ENCODE measurements around the gene KATNAL1. TPM values are rescaled to one million over a fixed set of nuclear protein-coding genes. Genes with fewer than 3 reads are reported as not detected.

KATNAL1 gene
- total RNA-seq, 1 donor, result 15.9 TPM

DNA sequence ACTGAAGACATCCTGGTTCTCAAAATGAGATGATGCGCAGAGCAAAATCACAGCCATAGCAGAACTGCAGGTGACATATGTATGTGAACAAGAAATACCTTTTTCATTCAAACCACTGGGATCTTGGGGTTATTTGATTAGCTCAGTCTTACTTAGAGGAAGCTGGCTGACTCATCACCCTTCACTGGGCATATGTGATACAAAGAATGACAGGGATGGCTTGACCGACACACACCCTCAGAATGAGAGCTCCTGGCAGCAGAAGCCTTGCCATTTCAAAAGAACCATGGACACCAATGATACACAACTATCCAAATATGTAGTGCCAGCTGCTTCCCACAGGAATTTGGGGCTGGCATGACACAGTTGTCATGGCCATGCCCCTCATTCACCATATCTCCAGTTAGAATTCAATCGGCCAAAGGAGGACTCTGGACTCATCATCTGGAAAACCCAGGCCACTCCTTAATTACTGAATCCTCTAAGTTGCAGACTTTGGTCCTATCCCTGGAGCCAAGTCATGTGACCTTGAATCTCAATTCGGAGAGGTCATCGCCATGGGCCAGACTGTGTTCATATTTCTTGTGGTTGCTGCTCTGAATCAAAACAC, 115.8 kb downstream of the KATNAL1 start:
- Histone ChIP-seq H3K9me3 (ENCODE audit: low read depth, low read length) (no peaks in the 10 kb centered on the region), H3K79me2 (ENCODE audit: insufficient read depth, low read length) (no peaks in the 10 kb centered on the region), H2AFZ (ENCODE audit: low read length) (no peak overlapping the region), H3K4me3 (ENCODE audit: insufficient read depth, low read length) (no peak overlapping the region), H3K27ac (ENCODE audit: low read depth, low read length) (no peak overlapping the region), H3K36me3 (ENCODE audit: insufficient read depth, low read length) (no peaks in the 10 kb centered on the region), H3K4me1 (ENCODE audit: insufficient read depth, low read length) (peaks cover 4% of the 10 kb centered on the region), H3K4me2 (ENCODE audit: insufficient read depth, low read length) (no peak overlapping the region), H4K20me1 (ENCODE audit: insufficient read depth, low read length) (no peaks in the 10 kb centered on the region), H3K27me3 (ENCODE audit: insufficient read depth, low read length) (no peaks in the 10 kb centered on the region)
- no peak for DNase-seq (ENCODE audit: insufficient read length, low spot score, missing footprints)
- TF ChIP-seq, protein P1, sequence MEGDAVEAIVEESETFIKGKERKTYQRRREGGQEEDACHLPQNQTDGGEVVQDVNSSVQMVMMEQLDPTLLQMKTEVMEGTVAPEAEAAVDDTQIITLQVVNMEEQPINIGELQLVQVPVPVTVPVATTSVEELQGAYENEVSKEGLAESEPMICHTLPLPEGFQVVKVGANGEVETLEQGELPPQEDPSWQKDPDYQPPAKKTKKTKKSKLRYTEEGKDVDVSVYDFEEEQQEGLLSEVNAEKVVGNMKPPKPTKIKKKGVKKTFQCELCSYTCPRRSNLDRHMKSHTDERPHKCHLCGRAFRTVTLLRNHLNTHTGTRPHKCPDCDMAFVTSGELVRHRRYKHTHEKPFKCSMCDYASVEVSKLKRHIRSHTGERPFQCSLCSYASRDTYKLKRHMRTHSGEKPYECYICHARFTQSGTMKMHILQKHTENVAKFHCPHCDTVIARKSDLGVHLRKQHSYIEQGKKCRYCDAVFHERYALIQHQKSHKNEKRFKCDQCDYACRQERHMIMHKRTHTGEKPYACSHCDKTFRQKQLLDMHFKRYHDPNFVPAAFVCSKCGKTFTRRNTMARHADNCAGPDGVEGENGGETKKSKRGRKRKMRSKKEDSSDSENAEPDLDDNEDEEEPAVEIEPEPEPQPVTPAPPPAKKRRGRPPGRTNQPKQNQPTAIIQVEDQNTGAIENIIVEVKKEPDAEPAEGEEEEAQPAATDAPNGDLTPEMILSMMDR (IDR thresholded peaks at IDR 0.05; ENCODE audit: extremely low read depth, low read depth, low read length), result no peak

DNA sequence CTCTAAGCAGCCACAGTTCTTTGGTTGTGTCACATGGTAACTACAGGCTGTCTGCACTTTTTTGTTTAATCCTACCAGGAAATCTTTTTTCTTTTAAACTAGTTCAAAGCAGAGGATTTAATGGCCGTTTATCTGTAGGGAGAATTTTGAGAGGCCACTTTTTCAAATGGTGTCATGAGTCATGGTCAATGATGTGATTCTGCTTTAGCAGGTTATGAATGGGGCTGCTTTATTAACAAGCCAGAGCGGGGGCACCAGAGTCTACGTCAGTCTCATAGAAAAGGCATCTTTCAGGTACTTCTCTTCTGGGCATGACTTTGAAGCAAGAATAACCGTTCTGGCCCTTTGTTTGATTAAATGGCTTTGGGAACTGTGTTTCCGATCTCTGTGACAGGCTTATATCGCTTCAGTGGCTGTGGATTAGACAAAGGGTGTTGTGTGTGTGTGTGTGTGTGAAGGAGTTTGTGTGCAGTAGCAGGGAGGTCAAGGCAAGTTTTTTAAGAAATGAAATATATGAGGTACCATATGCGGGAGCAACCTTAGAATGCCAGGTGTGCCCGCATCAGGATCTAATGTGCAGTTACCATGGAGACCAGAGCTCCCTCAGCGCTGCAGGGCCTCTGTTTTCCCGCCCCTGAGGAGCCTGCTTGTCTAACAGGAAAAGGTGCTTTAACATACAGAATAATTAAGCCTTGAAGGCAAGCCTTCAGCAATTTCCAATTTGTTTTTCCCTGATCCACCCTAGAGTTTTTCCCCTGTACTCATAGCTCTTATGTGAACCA, 120.5 kb downstream of the KATNAL1 start:
- H3K79me2 ChIP-seq (ENCODE audit: insufficient read depth, low read length), result no peaks in the 10 kb centered on the region
- no peak for DNase-seq (ENCODE audit: insufficient read length, low spot score, missing footprints)
- H3K9me3 ChIP-seq (ENCODE audit: low read depth, low read length), result no peaks in the 10 kb centered on the region
- H2AFZ ChIP-seq (ENCODE audit: low read length), result no peak overlapping the region
- H3K36me3 ChIP-seq (ENCODE audit: insufficient read depth, low read length), result no peaks in the 10 kb centered on the region
- no peak overlapping the region for H3K27ac ChIP-seq (ENCODE audit: low read depth, low read length)
- H3K4me2 ChIP-seq (ENCODE audit: insufficient read depth, low read length), result no peak overlapping the region
- TF ChIP-seq, protein P1 (IDR thresholded peaks at IDR 0.05; ENCODE audit: extremely low read depth, low read depth, low read length), result no peak
- H4K20me1 ChIP-seq (ENCODE audit: insufficient read depth, low read length), result no peaks in the 10 kb centered on the region
- H3K27me3 ChIP-seq (ENCODE audit: insufficient read depth, low read length), result no peaks in the 10 kb centered on the region
- no peak overlapping the region for H3K4me3 ChIP-seq (ENCODE audit: insufficient read depth, low read length)
- H3K4me1 ChIP-seq (ENCODE audit: insufficient read depth, low read length), result peaks cover 3% of the 10 kb centered on the region

DNA sequence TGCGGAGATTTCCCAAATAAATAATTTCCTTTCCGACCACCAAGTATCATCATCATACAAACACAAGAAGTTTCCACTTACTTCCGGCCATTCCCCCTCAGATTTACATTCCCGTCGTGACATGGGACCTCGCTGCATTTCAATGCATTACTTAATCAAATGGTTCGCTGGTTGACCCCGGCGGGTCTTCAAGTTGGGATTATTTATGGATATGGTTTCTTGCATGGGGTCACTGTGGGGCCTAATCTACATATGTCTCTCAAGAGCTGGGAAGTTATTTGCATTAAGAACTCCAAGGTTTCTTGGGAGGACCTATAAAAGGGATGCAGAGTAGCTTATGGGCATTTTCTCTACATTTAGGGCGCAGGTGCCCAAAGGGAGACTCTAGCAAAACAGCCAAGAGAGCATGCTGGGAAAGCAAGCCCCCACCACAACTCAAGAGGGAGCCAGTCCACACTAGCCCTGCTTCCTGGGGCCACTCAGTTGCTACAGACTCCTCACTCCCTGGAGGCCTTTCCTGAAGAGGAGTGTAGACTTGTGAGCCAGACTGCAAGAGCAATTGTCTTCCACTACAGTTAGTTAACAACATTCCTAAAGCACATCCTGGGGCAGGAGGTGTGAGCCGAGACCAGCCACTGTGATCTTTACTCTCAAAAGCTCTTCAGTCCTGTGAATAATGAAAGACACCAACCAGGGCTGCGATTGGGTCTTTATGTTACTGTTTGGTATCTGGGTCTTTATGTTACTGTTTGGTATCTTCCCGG, 125.3 kb downstream of the KATNAL1 start:
- TF ChIP-seq, protein P1 (IDR thresholded peaks at IDR 0.05; ENCODE audit: extremely low read depth, low read depth, low read length), result no peak
- no peaks in the 10 kb centered on the region for H4K20me1 ChIP-seq (ENCODE audit: insufficient read depth, low read length)
- no peak overlapping the region for H3K27ac ChIP-seq (ENCODE audit: low read depth, low read length)
- no peak for DNase-seq (ENCODE audit: insufficient read length, low spot score, missing footprints)
- no peak overlapping the region for H2AFZ ChIP-seq (ENCODE audit: low read length)
- no peaks in the 10 kb centered on the region for H3K36me3 ChIP-seq (ENCODE audit: insufficient read depth, low read length)
- no peaks in the 10 kb centered on the region for H3K79me2 ChIP-seq (ENCODE audit: insufficient read depth, low read length)
- H3K27me3 ChIP-seq (ENCODE audit: insufficient read depth, low read length), result no peaks in the 10 kb centered on the region
- no peaks in the 10 kb centered on the region for H3K4me1 ChIP-seq (ENCODE audit: insufficient read depth, low read length)
- H3K4me2 ChIP-seq (ENCODE audit: insufficient read depth, low read length), result no peak overlapping the region
- no peak overlapping the region for H3K4me3 ChIP-seq (ENCODE audit: insufficient read depth, low read length)
- no peaks in the 10 kb centered on the region for H3K9me3 ChIP-seq (ENCODE audit: low read depth, low read length)

Measured in osteoblast (primary cell).